GM21390 (cell line): ENCODE results near the gene NT5DC2.

Experiments
- ATAC-seq: cut with Tn5 transposase; IDR thresholded peaks from one replicate; pipeline ENCODE4 v1.9.1; 2021; ENCODE audit not compliant: unreplicated experiment

NT5DC2 gene

GRCh38 chr3:52533623-52534280 is at the start of gene NT5DC2:
Gene NT5DC2 (minus strand): TSS chr3:52533857. CDS start chr3:52533737, 120 bp downstream.
- ATAC-seq, result peak; percentile 30

GRCh38 chr3:52574056-52574965 is 40.7 kb upstream of the NT5DC2 start:
- no peak for ATAC-seq

GRCh38 chr3:52572221-52572620 is 38.6 kb upstream of the NT5DC2 start:
- no peak for ATAC-seq

GRCh38 chr3:52570076-52570475 is 36.4 kb upstream of the NT5DC2 start:
- ATAC-seq, result no peak

- ATAC-seq, result no peak
Observed at GRCh38 chr3:52568069-52568468, 34.4 kb upstream of the NT5DC2 start.

GRCh38 chr3:52563984-52564383 is 30.3 kb upstream of the NT5DC2 start:
- no peak for ATAC-seq

- ATAC-seq, result no peak
Observed at GRCh38 chr3:52561028-52561747, 27.5 kb upstream of the NT5DC2 start.

GRCh38 chr3:52558436-52558835 is 24.8 kb upstream of the NT5DC2 start:
- ATAC-seq, result no peak

GRCh38 chr3:52557011-52557960 is 23.6 kb upstream of the NT5DC2 start:
- no peak for ATAC-seq

- ATAC-seq, result no peak
Observed at GRCh38 chr3:52555056-52555455, 21.4 kb upstream of the NT5DC2 start.

GRCh38 chr3:52554026-52554755 is 20.5 kb upstream of the NT5DC2 start:
- no peak for ATAC-seq

GRCh38 chr3:52552089-52552488 is 18.4 kb upstream of the NT5DC2 start:
- no peak for ATAC-seq

GRCh38 chr3:52551118-52551517 is 17.5 kb upstream of the NT5DC2 start:
- ATAC-seq, result no peak

- ATAC-seq, result no peak
Observed at GRCh38 chr3:52547143-52547542, 13.5 kb upstream of the NT5DC2 start.

- no peak for ATAC-seq
Observed at GRCh38 chr3:52546111-52546901, 12.6 kb upstream of the NT5DC2 start.

GRCh38 chr3:52544937-52545336 is 11.3 kb upstream of the NT5DC2 start:
- ATAC-seq, result no peak

- ATAC-seq, result no peak
Observed at GRCh38 chr3:52541050-52541449, 7.4 kb upstream of the NT5DC2 start.

- no peak for ATAC-seq
Observed at GRCh38 chr3:52539010-52539653, 5.5 kb upstream of the NT5DC2 start.
